BLaER1 (cell line): ENCODE measurements around the gene SH3RF2.

Experiments
- H3K27ac ChIP-seq: shearing (Covaris generic); formaldehyde crosslinking; 2 replicates; pipeline ENCODE4 v1.8.1; 2022
- H3K27me3 ChIP-seq: shearing (Covaris generic); formaldehyde crosslinking; 2 replicates; pipeline ENCODE4 v1.8.1; 2022
- H3K36me3 ChIP-seq: shearing (Covaris generic); formaldehyde crosslinking; 2 replicates; pipeline ENCODE4 v1.8.1; 2022
- H3K4me1 ChIP-seq: shearing (Covaris generic); formaldehyde crosslinking; 2 replicates; pipeline ENCODE4 v1.8.1; 2022
- H3K4me2 ChIP-seq: shearing (Covaris generic); formaldehyde crosslinking; 2 replicates; pipeline ENCODE4 v1.8.1; 2022
- H3K4me3 ChIP-seq: shearing (Covaris generic); formaldehyde crosslinking; 2 replicates; pipeline ENCODE4 v1.8.1; 2022
- H3K9ac ChIP-seq: shearing (Covaris generic); formaldehyde crosslinking; 2 replicates; pipeline ENCODE4 v1.8.1; 2022
- H3K9me3 ChIP-seq: shearing (Covaris generic); formaldehyde crosslinking; 2 replicates; pipeline ENCODE4 v1.8.1; 2022
- H4K20me1 ChIP-seq: shearing (Covaris generic); formaldehyde crosslinking; 2 replicates; pipeline ENCODE4 v1.8.1; 2022
- Cebpa-rat ChIP-seq: shearing (Covaris generic); IDR thresholded peaks from 2 replicates; pipeline ENCODE4 v1.8.1; 2022

The SH3RF2 gene

GRCh38 chr5:145906401-145906800 is 30.0 kb upstream of the SH3RF2 start:
- no peaks in the 10 kb centered on the region for H3K9me3 ChIP-seq
- no peak overlapping the region for H3K9ac ChIP-seq
- TF ChIP-seq Cebpa-rat: no peak
- H3K4me3 ChIP-seq: no peak overlapping the region
- H3K27ac ChIP-seq: no peak overlapping the region
- no peaks in the 10 kb centered on the region for H3K4me1 ChIP-seq
- H3K36me3 ChIP-seq: no peaks in the 10 kb centered on the region
- H3K27me3 ChIP-seq: no peaks in the 10 kb centered on the region
- H4K20me1 ChIP-seq: no peaks in the 10 kb centered on the region
- H3K4me2 ChIP-seq: no peak overlapping the region

DNA sequence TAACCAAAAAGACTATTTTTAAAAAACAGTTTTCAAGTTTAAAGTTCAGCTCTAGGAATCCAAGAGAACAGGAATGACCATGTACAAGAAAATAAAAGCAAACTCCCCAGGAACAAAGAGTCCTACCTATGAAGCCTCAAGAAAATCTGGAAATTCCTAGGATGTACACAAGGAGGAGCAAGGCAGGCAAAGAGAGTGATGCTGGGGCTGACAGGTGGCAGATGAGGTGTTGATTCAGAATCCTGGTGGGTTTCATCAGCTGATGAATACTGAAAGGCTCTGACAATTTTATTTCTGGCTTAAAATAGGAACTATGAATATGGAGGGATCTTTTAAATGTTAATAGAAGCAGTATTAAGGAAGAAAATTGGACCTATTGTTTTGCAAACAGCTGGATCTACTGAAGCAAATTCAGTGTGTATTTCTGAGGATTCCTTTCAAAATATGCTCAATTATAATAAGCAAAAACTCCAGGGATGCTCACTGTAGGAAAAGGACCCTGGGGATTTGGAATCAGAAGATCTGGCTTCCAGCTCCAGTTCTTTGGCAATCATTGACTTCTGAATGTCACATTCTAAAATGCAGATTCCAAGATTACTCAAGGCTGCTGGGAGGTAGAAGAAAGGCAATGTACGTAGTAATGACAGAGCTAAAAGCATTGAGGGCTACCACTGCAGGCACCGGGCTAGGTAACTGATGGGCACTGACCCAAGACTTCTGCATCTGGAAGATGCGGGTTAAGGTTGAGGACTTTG is 28.0 kb upstream of the SH3RF2 start:
- Histone ChIP-seq H4K20me1 (no peaks in the 10 kb centered on the region), H3K9ac (no peak overlapping the region), H3K36me3 (no peaks in the 10 kb centered on the region), H3K4me2 (no peak overlapping the region), H3K27me3 (no peaks in the 10 kb centered on the region), H3K4me3 (no peak overlapping the region), H3K9me3 (no peaks in the 10 kb centered on the region), H3K27ac (no peak overlapping the region), H3K4me1 (no peaks in the 10 kb centered on the region)
- TF ChIP-seq Cebpa-rat: no peak

GRCh38 chr5:145911164-145911563 is 25.2 kb upstream of the SH3RF2 start:
- no peaks in the 10 kb centered on the region for H3K4me1 ChIP-seq

GRCh38 chr5:145912019-145912418 is 24.4 kb upstream of the SH3RF2 start:
- Histone ChIP-seq H4K20me1 (no peaks in the 10 kb centered on the region), H3K9me3 (no peaks in the 10 kb centered on the region), H3K4me3 (no peak overlapping the region), H3K27ac (no peak overlapping the region), H3K9ac (no peak overlapping the region), H3K27me3 (no peaks in the 10 kb centered on the region), H3K4me1 (no peaks in the 10 kb centered on the region), H3K36me3 (no peaks in the 10 kb centered on the region), H3K4me2 (no peak overlapping the region)
- TF ChIP-seq Cebpa-rat: no peak

More at GRCh38 chr5:145911164-145911563, 25.2 kb upstream of the SH3RF2 start:
- Histone ChIP-seq H3K9ac (no peak overlapping the region), H4K20me1 (no peaks in the 10 kb centered on the region), H3K4me2 (no peak overlapping the region), H3K27ac (no peak overlapping the region), H3K9me3 (no peaks in the 10 kb centered on the region), H3K27me3 (no peaks in the 10 kb centered on the region), H3K36me3 (no peaks in the 10 kb centered on the region), H3K4me3 (no peak overlapping the region)
- no peak for TF ChIP-seq Cebpa-rat

- no peaks in the 10 kb centered on the region for H3K27me3 ChIP-seq
- H3K4me2 ChIP-seq: no peak overlapping the region
- H3K4me3 ChIP-seq: no peak overlapping the region
- no peaks in the 10 kb centered on the region for H3K36me3 ChIP-seq
- no peak overlapping the region for H3K27ac ChIP-seq
- TF ChIP-seq Cebpa-rat: no peak
- H4K20me1 ChIP-seq: no peaks in the 10 kb centered on the region
- H3K9me3 ChIP-seq: no peaks in the 10 kb centered on the region
- no peak overlapping the region for H3K9ac ChIP-seq
- no peaks in the 10 kb centered on the region for H3K4me1 ChIP-seq
Measured at GRCh38 chr5:145912594-145912993, 23.8 kb upstream of the SH3RF2 start.

DNA sequence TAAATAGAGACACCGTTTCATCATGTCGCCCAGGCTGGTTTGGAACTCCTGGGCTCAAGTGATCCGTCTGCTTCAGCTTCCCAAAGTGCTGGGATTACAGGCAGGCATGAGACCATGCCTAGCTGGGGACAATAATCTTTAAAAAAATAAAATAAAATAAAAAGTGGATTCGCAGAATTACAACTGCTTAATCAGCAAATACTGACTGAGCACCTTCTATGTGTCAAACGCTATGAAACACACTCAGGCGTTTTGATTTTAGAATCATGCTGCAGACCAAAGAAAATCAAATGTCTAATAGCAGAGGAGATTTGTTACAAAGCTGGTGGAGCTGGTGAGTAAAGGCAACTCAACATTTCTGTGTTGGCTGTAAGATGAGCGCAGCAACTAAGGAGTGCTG is 22.7 kb upstream of the SH3RF2 start:
- no peak for TF ChIP-seq Cebpa-rat
- no peaks in the 10 kb centered on the region for H3K9me3 ChIP-seq
- no peaks in the 10 kb centered on the region for H3K27me3 ChIP-seq
- no peaks in the 10 kb centered on the region for H4K20me1 ChIP-seq
- H3K4me2 ChIP-seq: no peak overlapping the region
- H3K4me1 ChIP-seq: no peaks in the 10 kb centered on the region
- H3K36me3 ChIP-seq: no peaks in the 10 kb centered on the region
- no peak overlapping the region for H3K27ac ChIP-seq
- H3K4me3 ChIP-seq: no peak overlapping the region
- H3K9ac ChIP-seq: no peak overlapping the region

GRCh38 chr5:145915970-145916638 is 20.3 kb upstream of the SH3RF2 start:
- no peak overlapping the region for H3K4me2 ChIP-seq

DNA sequence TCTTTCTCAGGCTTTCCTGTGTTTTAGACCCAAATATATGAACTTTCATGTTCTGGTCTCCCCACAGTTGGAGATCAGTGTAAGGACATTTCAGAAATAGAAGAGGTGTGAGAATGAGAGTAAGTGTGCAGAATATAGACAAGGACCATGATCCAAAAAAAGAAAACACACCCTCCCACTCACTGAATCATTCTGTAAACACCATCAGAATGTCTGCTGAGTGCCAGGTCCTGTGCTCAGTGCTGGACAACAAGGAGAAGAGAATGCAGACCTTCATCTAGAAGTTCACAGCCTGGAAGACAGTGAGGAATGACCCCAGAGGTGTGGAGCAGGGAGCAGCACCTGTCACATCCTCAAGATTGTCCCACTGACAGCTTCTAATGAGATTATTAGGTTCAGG is 19.1 kb upstream of the SH3RF2 start:
- Histone ChIP-seq H3K4me2 (no peak overlapping the region), H4K20me1 (no peaks in the 10 kb centered on the region), H3K4me1 (no peaks in the 10 kb centered on the region), H3K9me3 (no peaks in the 10 kb centered on the region), H3K36me3 (no peaks in the 10 kb centered on the region), H3K4me3 (no peak overlapping the region), H3K27me3 (no peaks in the 10 kb centered on the region), H3K9ac (no peak overlapping the region), H3K27ac (no peak overlapping the region)
- TF ChIP-seq Cebpa-rat: no peak

More at GRCh38 chr5:145915970-145916638, 20.3 kb upstream of the SH3RF2 start:
- Histone ChIP-seq H3K36me3 (no peaks in the 10 kb centered on the region), H3K4me3 (no peak overlapping the region), H3K27ac (no peak overlapping the region), H3K4me1 (no peaks in the 10 kb centered on the region), H3K27me3 (no peaks in the 10 kb centered on the region), H3K9ac (no peak overlapping the region), H4K20me1 (no peaks in the 10 kb centered on the region), H3K9me3 (no peaks in the 10 kb centered on the region)
- no peak for TF ChIP-seq Cebpa-rat

GRCh38 chr5:145918397-145918796 is 18.0 kb upstream of the SH3RF2 start:
- TF ChIP-seq Cebpa-rat: no peak
- H3K36me3 ChIP-seq: no peaks in the 10 kb centered on the region
- no peak overlapping the region for H3K27ac ChIP-seq
- H3K27me3 ChIP-seq: no peaks in the 10 kb centered on the region
- H3K9ac ChIP-seq: no peak overlapping the region
- H3K4me1 ChIP-seq: no peaks in the 10 kb centered on the region
- H3K9me3 ChIP-seq: no peaks in the 10 kb centered on the region
- H3K4me2 ChIP-seq: no peak overlapping the region
- H3K4me3 ChIP-seq: no peak overlapping the region
- no peaks in the 10 kb centered on the region for H4K20me1 ChIP-seq

DNA sequence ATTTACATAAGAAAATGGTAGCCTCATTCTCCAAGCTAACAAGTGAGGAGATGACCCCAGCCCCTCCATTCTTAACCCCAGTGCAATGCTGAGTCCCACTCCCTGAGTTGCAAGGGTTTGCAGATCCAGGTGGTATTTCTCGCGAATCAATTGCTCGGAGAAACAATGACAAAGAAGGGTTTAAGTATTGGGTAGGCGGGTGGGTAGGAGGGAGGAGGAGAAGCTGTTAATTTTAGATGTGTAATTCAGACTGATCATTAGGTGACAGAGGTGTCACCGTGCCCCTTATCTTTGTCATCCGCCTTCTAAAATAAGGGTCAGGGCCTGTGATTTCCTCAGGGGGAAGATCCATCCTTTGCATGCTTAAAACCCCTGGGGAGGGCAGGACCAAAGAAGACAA is 17.0 kb upstream of the SH3RF2 start:
- no peak overlapping the region for H3K4me3 ChIP-seq
- no peaks in the 10 kb centered on the region for H3K9me3 ChIP-seq
- no peak overlapping the region for H3K27ac ChIP-seq
- no peak for TF ChIP-seq Cebpa-rat
- no peaks in the 10 kb centered on the region for H3K27me3 ChIP-seq
- H3K36me3 ChIP-seq: no peaks in the 10 kb centered on the region
- no peaks in the 10 kb centered on the region for H4K20me1 ChIP-seq
- H3K4me2 ChIP-seq: no peak overlapping the region
- no peak overlapping the region for H3K9ac ChIP-seq
- H3K4me1 ChIP-seq: no peaks in the 10 kb centered on the region
